Measurements from ENCODE around the gene AURKAIP1. TPM values are rescaled to one million over a fixed set of nuclear protein-coding genes. Genes with fewer than 3 reads are reported as not detected.

Gene AURKAIP1
- polyA plus RNA-seq, 1 donor (not counting 4 experiments of a cell fraction or from before 2014, with no cell fraction given) = 86.9 TPM

DNA sequence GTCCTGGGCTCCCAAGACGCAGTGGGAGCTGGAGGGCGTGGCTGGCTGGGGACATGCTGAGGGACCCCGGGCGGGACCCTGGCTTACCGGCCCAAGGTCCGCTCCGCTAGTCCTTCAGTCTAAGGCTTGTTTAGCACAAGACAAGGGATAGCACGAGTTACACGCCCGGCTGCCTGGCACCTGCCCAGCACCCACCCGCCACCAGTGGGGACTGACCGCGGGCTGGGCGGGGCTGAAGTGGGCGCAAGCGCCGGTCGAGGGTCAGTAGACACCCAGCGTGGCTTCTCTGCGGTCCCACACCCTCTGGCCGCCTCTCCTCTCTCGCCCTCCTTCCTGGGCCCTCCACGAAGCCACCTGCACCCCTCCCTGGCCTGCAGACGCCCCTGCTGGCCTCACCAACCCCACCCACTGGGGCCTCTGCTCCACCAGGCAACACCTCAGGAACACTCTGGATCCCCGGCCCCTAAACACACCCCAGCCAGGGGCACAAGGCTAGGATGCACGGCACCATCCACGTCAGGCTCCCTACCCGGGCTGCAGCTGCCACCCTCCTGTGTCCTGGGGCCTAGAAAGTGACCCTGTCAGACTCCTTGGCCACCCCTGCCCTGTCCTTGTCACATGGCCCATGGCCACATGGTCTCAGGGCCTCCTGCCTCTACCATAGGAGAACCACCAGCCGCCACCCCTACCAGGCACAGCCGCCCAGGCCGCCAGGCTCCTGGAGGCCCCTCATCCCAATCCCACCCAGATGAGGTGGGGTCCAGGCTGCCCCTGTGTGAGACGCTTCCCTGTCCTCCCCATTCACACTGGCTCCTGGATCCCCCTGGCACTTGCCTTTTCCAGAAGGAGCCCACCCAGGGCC is 37.8 kb downstream of the AURKAIP1 start:
- TF ChIP-seq, protein P1, sequence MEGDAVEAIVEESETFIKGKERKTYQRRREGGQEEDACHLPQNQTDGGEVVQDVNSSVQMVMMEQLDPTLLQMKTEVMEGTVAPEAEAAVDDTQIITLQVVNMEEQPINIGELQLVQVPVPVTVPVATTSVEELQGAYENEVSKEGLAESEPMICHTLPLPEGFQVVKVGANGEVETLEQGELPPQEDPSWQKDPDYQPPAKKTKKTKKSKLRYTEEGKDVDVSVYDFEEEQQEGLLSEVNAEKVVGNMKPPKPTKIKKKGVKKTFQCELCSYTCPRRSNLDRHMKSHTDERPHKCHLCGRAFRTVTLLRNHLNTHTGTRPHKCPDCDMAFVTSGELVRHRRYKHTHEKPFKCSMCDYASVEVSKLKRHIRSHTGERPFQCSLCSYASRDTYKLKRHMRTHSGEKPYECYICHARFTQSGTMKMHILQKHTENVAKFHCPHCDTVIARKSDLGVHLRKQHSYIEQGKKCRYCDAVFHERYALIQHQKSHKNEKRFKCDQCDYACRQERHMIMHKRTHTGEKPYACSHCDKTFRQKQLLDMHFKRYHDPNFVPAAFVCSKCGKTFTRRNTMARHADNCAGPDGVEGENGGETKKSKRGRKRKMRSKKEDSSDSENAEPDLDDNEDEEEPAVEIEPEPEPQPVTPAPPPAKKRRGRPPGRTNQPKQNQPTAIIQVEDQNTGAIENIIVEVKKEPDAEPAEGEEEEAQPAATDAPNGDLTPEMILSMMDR (optimal IDR thresholded peaks at IDR 0.05 in 1 of 3, IDR thresholded peaks at IDR 0.05 in 1 of 3, conservative IDR thresholded peaks at IDR 0.05 in 1 of 3; ENCODE audit: extremely low read depth in 1 of 3, insufficient read depth in 2 of 3, low read length in 3 of 3) = no peak
- no peak for TF ChIP-seq EZH2 (IDR thresholded peaks at IDR 0.05; ENCODE audit: low read length)

DNA sequence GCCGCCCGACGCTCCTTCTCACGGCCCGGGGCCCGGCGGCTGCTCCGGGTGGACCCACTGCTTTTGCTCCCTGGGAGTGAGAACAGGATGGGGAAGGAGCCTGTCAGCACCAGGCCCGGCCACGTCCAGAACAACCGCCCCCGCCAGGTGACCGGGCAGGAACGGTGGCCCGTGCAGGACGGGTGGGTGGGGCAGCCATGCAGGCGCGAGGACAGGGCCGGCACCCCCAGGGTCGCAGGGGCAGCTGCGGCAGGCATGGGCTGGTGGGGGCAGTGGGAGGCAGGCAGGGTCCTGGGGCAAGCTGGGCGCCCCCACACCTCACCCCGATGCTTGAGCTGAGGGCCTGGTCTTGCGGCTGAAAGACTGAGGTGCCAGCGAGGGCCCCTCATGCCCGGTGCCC is 38.6 kb downstream of the AURKAIP1 start:
- DNase-seq (ENCODE audit: low read depth, low spot score) (no peak), FAIRE-seq (no peak)
- TF ChIP-seq, protein P1 (optimal IDR thresholded peaks at IDR 0.05 in 1 of 3, IDR thresholded peaks at IDR 0.05 in 1 of 3, conservative IDR thresholded peaks at IDR 0.05 in 1 of 3; ENCODE audit: extremely low read depth in 1 of 3, insufficient read depth in 2 of 3, low read length in 3 of 3) = no peak
- no peak for TF ChIP-seq EZH2 (IDR thresholded peaks at IDR 0.05; ENCODE audit: low read length)
- Histone ChIP-seq H3K4me2 (ENCODE audit: control insufficient read depth, extremely low read depth, insufficient read depth, low read depth, low read length) (no peak overlapping the region), H3K9ac (ENCODE audit: control insufficient read depth, extremely low read depth, insufficient read depth, low read length) (no peak overlapping the region), H2AFZ (ENCODE audit: control insufficient read depth, low read length) (no peak overlapping the region), H3K36me3 (ENCODE audit: control insufficient read depth in 2 of 2, extremely low read depth in 1 of 2, insufficient read depth in 2 of 2, low read length in 2 of 2) (peaks cover 12 to 24% of the 10 kb centered on the region in 2 experiments), H3K27ac (ENCODE audit: control insufficient read depth, insufficient read depth, low read length) (no peak overlapping the region), H3K79me2 (ENCODE audit: control insufficient read depth, insufficient read depth, low read length) (peaks cover 12% of the 10 kb centered on the region), H3K4me1 (ENCODE audit: control insufficient read depth, extremely low read depth, insufficient read depth, low read length) (peaks cover 28% of the 10 kb centered on the region), H3K27me3 (ENCODE audit: control insufficient read depth, extremely low read depth, insufficient read depth, low read length) (peaks cover 7% of the 10 kb centered on the region), H3K9me3 (ENCODE audit: control insufficient read depth, low read depth, low read length) (no peaks in the 10 kb centered on the region), H3K9me1 (ENCODE audit: control insufficient read depth, extremely low read depth, insufficient read depth, low read length) (no peaks in the 10 kb centered on the region), H3K4me3 (ENCODE audit: control insufficient read depth in 2 of 3, extremely low read depth in 1 of 3, insufficient read depth in 2 of 3, low read depth in 1 of 3, low read length in 3 of 3) (no peak overlapping the region), H4K20me1 (ENCODE audit: control insufficient read depth, extremely low read depth, insufficient read depth, low read length) (peaks cover 40% of the 10 kb centered on the region)
- dilution Hi-C loops (cut with MboI; ENCODE audit: extremely low pct_ligation_motif_present, low sequenced_read_pairs) = no loop called here

More for the DNA sequence above, 37.8 kb downstream of the AURKAIP1 start:
- Histone ChIP-seq H3K27me3 (ENCODE audit: control insufficient read depth, extremely low read depth, insufficient read depth, low read length) (peaks cover 5% of the 10 kb centered on the region), H3K79me2 (ENCODE audit: control insufficient read depth, insufficient read depth, low read length) (peaks cover 16% of the 10 kb centered on the region), H3K9ac (ENCODE audit: control insufficient read depth, extremely low read depth, insufficient read depth, low read length) (no peak overlapping the region), H3K4me2 (ENCODE audit: control insufficient read depth, extremely low read depth, insufficient read depth, low read depth, low read length) (no peak overlapping the region), H3K27ac (ENCODE audit: control insufficient read depth, insufficient read depth, low read length) (no peak overlapping the region), H3K36me3 (ENCODE audit: control insufficient read depth in 2 of 2, extremely low read depth in 1 of 2, insufficient read depth in 2 of 2, low read length in 2 of 2) (peaks cover 13 to 30% of the 10 kb centered on the region in 2 experiments), H3K4me1 (ENCODE audit: control insufficient read depth, extremely low read depth, insufficient read depth, low read length) (peaks cover 23% of the 10 kb centered on the region), H3K9me3 (ENCODE audit: control insufficient read depth, low read depth, low read length) (no peaks in the 10 kb centered on the region), H2AFZ (ENCODE audit: control insufficient read depth, low read length) (no peak overlapping the region), H3K9me1 (ENCODE audit: control insufficient read depth, extremely low read depth, insufficient read depth, low read length) (no peaks in the 10 kb centered on the region), H4K20me1 (ENCODE audit: control insufficient read depth, extremely low read depth, insufficient read depth, low read length) (peaks cover 38% of the 10 kb centered on the region), H3K4me3 (ENCODE audit: control insufficient read depth in 2 of 3, extremely low read depth in 1 of 3, insufficient read depth in 2 of 3, low read depth in 1 of 3, low read length in 3 of 3) (no peak overlapping the region)
- dilution Hi-C loops (cut with MboI; ENCODE audit: extremely low pct_ligation_motif_present, low sequenced_read_pairs) = no loop called here
- FAIRE-seq (no peak), DNase-seq (ENCODE audit: low read depth, low spot score) (no peak)

Measured in keratinocyte (primary cell).